ENCODE results near the gene DST.

The DST gene

GRCh38 chr6:56638760-56639159 is 3.9 kb downstream of the DST start:
- TF ChIP-seq CTCF (IDR thresholded peaks at IDR 0.05; ENCODE audit: low read depth, low read length, missing control alignments), result no peak
- no peak for DNase-seq (ENCODE audit: extremely low read depth, low read depth)
- no peak overlapping the region for H3K4me3 ChIP-seq (replicated peaks; ENCODE audit: low read depth, low read length)

- peak; percentile 56 for DNase-seq (ENCODE audit: extremely low read depth, low read depth)
- peak; percentile 21 for TF ChIP-seq CTCF (IDR thresholded peaks at IDR 0.05; ENCODE audit: low read depth, low read length, missing control alignments)
- H3K4me3 ChIP-seq (replicated peaks; ENCODE audit: low read depth, low read length), result no peak overlapping the region
Observed at GRCh38 chr6:56637640-56638039, 5.0 kb downstream of the DST start.

GRCh38 chr6:56628105-56628504 is 14.6 kb downstream of the DST start:
- H3K4me3 ChIP-seq (replicated peaks; ENCODE audit: low read depth, low read length), result no peak overlapping the region
- DNase-seq (ENCODE audit: extremely low read depth, low read depth), result no peak
- no peak for TF ChIP-seq CTCF (IDR thresholded peaks at IDR 0.05; ENCODE audit: low read depth, low read length, missing control alignments)

GRCh38 chr6:56625356-56625755 is 17.3 kb downstream of the DST start:
- no peak for TF ChIP-seq CTCF (IDR thresholded peaks at IDR 0.05; ENCODE audit: low read depth, low read length, missing control alignments)
- DNase-seq (ENCODE audit: extremely low read depth, low read depth), result no peak
- H3K4me3 ChIP-seq (replicated peaks; ENCODE audit: low read depth, low read length), result no peak overlapping the region

- TF ChIP-seq CTCF (IDR thresholded peaks at IDR 0.05; ENCODE audit: low read depth, low read length, missing control alignments), result no peak
- DNase-seq (ENCODE audit: extremely low read depth, low read depth), result no peak
- no peak overlapping the region for H3K4me3 ChIP-seq (replicated peaks; ENCODE audit: low read depth, low read length)
Observed at GRCh38 chr6:56624728-56625069, 18.0 kb downstream of the DST start.

- no peak for TF ChIP-seq CTCF (IDR thresholded peaks at IDR 0.05; ENCODE audit: low read depth, low read length, missing control alignments)
- no peak for DNase-seq (ENCODE audit: extremely low read depth, low read depth)
- no peak overlapping the region for H3K4me3 ChIP-seq (replicated peaks; ENCODE audit: low read depth, low read length)
Observed at GRCh38 chr6:56624046-56624727, 18.5 kb downstream of the DST start.

Data from HFF-Myc (cell line).